HUES48 (cell line): ENCODE measurements around the gene MOB3B.

Source experiments
- H3K27ac ChIP-seq: one replicate; pipeline ENCODE4 v1.7.0; 2013; ENCODE audit warnings: low read depth, low read length, inconsistent platforms
- H3K27me3 ChIP-seq: 2 replicates; pipeline ENCODE4 v1.6.1; 2013; ENCODE audit warnings: mild to moderate bottlenecking, low read length; ENCODE audit not compliant: control insufficient read depth, insufficient read depth
- H3K36me3 ChIP-seq: 2 replicates; pipeline ENCODE4 v1.6.1; 2013; ENCODE audit warnings: low read length; ENCODE audit not compliant: control insufficient read depth, insufficient read depth
- H3K4me1 ChIP-seq: 2 replicates; pipeline ENCODE4 v1.6.1; 2013; ENCODE audit warnings: mild to moderate bottlenecking, low read length; ENCODE audit not compliant: control insufficient read depth, insufficient read depth
- H3K4me3 ChIP-seq: 2 replicates; pipeline ENCODE4 v1.5.1; 2013; ENCODE audit warnings: mild to moderate bottlenecking, low read depth, low read length
- H3K9ac ChIP-seq: 2 replicates; pipeline ENCODE4 v1.6.1; 2013; ENCODE audit warnings: mild to moderate bottlenecking, low read depth, low read length, moderate library complexity
- H3K9me3 ChIP-seq: 2 replicates; pipeline ENCODE4 v1.6.1; 2013; ENCODE audit warnings: low read length; ENCODE audit not compliant: control insufficient read depth, insufficient read depth

The MOB3B gene

GRCh38 chr9:27495480-27496134, 34.0 kb downstream of the MOB3B start:
- Histone ChIP-seq H3K4me3 (peak overlapping the region; percentile 4; the same call in 1 of the 2 replicates), H3K4me1 (peaks cover 50% of the 10 kb centered on the region), H3K9ac (no peak overlapping the region), H3K27me3 (no peaks in the 10 kb centered on the region), H3K27ac (peak overlapping the region; percentile 75), H3K9me3 (no peaks in the 10 kb centered on the region), H3K36me3 (no peaks in the 10 kb centered on the region)

DNA sequence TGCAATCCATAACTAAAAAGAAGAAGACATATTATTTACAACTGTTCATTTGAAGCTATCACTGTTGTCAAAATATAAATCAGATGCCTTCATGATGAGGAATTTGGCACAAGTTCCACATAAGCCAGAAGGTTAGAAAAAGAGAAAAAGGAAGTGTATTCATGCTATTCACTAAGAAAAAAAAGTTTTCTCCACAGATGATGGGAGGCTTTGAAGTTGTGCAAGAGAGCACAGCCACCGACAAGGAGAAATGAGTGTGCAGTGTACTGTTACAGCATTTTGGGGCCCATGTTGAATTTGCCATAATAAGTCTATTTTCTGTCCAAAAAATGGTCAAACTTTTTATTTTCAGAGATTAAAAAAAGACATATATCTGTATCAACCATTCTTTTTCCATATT, 38.5 kb downstream of the MOB3B start:
- Histone ChIP-seq H3K4me1 (peaks cover 37% of the 10 kb centered on the region), H3K4me3 (no peak overlapping the region), H3K36me3 (no peaks in the 10 kb centered on the region), H3K9me3 (no peaks in the 10 kb centered on the region), H3K27ac (no peak overlapping the region), H3K27me3 (no peaks in the 10 kb centered on the region), H3K9ac (no peak overlapping the region)

- Histone ChIP-seq H3K4me1 (peaks cover 30% of the 10 kb centered on the region), H3K36me3 (no peaks in the 10 kb centered on the region), H3K9me3 (no peaks in the 10 kb centered on the region), H3K27me3 (no peaks in the 10 kb centered on the region), H3K9ac (no peak overlapping the region), H3K27ac (peak overlapping the region; percentile 67), H3K4me3 (no peak overlapping the region)
Measured at GRCh38 chr9:27489087-27489876, 40.3 kb downstream of the MOB3B start.

DNA sequence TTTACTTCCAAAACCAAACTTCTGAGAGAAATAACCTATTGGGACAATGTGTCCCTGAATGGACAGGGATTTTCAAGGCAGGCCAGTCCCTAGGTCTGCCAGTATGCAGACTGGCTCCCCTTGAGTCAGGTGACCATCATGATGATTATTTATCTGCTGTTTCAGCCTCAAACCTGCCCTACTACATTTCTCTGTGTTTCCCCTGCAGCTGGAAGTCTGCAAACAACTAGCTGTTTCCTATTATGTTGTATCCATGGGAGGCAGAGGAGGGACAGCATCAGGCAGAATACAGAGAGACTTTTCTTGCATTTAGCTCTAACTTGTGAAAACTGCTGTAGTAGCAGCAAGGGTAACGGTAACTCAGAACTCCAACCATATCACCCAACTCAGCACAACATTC, 41.7 kb downstream of the MOB3B start:
- Histone ChIP-seq H3K27me3 (no peaks in the 10 kb centered on the region), H3K36me3 (no peaks in the 10 kb centered on the region), H3K9me3 (no peaks in the 10 kb centered on the region), H3K27ac (peak overlapping the region; percentile 67), H3K4me1 (peaks cover 30% of the 10 kb centered on the region), H3K9ac (no peak overlapping the region), H3K4me3 (no peak overlapping the region)

- Histone ChIP-seq H3K9ac (no peak overlapping the region), H3K4me3 (no peak overlapping the region), H3K4me1 (peaks cover 30% of the 10 kb centered on the region), H3K27ac (peak overlapping the region; percentile 67), H3K36me3 (no peaks in the 10 kb centered on the region), H3K27me3 (no peaks in the 10 kb centered on the region), H3K9me3 (no peaks in the 10 kb centered on the region)
Measured at GRCh38 chr9:27487128-27487640, 42.4 kb downstream of the MOB3B start.

- Histone ChIP-seq H3K4me1 (peaks cover 27% of the 10 kb centered on the region), H3K27ac (no peak overlapping the region), H3K4me3 (no peak overlapping the region), H3K27me3 (no peaks in the 10 kb centered on the region), H3K9me3 (no peaks in the 10 kb centered on the region), H3K9ac (no peak overlapping the region), H3K36me3 (no peaks in the 10 kb centered on the region)
Measured at GRCh38 chr9:27485158-27485557, 44.5 kb downstream of the MOB3B start.

GRCh38 chr9:27483576-27483975, 46.0 kb downstream of the MOB3B start:
- Histone ChIP-seq H3K4me1 (peaks cover 12% of the 10 kb centered on the region), H3K4me3 (no peak overlapping the region), H3K27ac (no peak overlapping the region), H3K9me3 (peaks cover 12% of the 10 kb centered on the region; the same call in 1 of the 2 replicates), H3K27me3 (no peaks in the 10 kb centered on the region), H3K36me3 (no peaks in the 10 kb centered on the region), H3K9ac (no peak overlapping the region)

GRCh38 chr9:27482709-27483108, 46.9 kb downstream of the MOB3B start:
- no peaks in the 10 kb centered on the region for H3K27me3 ChIP-seq
- H3K4me3 ChIP-seq = no peak overlapping the region
- H3K4me1 ChIP-seq = peaks cover 6% of the 10 kb centered on the region; the same call in 1 of the 2 replicates
- peaks cover 17% of the 10 kb centered on the region; the same call in 1 of the 2 replicates for H3K9me3 ChIP-seq
- H3K9ac ChIP-seq = no peak overlapping the region
- no peaks in the 10 kb centered on the region for H3K36me3 ChIP-seq
- no peak overlapping the region for H3K27ac ChIP-seq

DNA sequence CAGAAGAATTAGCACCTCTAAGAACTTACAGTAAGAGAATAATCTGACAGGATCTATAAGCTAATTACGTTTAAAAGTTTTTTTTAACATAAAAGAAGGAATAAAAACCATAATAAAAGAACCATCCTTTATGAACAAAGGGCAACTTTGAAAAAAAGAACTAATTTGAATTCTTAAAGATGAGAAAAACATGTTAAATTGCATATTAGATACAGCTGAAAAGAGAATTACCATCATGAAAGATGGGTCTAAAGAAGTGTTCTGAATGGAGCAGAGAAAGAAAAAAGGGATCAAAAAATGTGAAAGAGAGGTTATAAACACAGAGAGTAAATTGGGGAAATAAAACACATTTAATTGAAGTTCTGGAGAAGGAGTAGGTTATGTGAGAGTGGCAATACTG, 51.3 kb downstream of the MOB3B start:
- peaks cover 17% of the 10 kb centered on the region; the same call in 1 of the 2 replicates for H3K9me3 ChIP-seq
- H3K4me3 ChIP-seq = no peak overlapping the region
- no peaks in the 10 kb centered on the region for H3K36me3 ChIP-seq
- peaks cover 10% of the 10 kb centered on the region; the same call in 1 of the 2 replicates for H3K4me1 ChIP-seq
- H3K27ac ChIP-seq = no peak overlapping the region
- no peaks in the 10 kb centered on the region for H3K27me3 ChIP-seq
- H3K9ac ChIP-seq = no peak overlapping the region

DNA sequence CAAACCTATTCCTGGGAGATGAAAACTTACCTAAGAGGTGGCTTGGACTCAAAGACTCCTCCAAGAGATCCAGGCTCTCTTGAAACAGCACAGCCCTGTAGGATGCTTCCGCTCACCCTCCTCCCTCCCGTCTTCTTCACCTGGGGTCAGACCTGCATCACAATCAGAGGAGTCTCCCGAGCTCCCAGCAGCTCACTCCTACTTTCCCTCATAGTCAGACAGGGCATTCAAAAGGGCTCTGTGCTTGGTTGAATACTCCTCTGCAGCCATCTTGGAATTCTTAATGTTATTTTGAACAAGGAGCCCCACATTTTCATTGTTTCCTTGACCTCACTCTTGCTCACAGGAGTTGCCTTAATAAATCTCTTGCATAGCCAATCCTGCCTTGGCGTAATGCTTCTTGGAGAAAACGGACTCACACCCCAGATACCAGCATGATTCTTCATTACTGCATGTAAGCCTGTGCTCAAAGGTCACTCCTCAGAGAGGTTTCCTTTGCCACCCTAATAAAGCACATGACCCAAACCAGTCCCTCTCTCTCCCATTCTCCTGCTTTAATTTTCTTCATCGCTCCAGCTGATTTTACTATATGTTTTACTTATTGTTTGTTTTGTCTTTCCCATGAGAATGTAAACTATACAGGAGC, 52.6 kb downstream of the MOB3B start:
- H3K4me3 ChIP-seq = no peak overlapping the region
- H3K9me3 ChIP-seq = peaks cover 17% of the 10 kb centered on the region; the same call in 1 of the 2 replicates
- H3K4me1 ChIP-seq = peaks cover 10% of the 10 kb centered on the region; the same call in 1 of the 2 replicates
- no peak overlapping the region for H3K9ac ChIP-seq
- H3K27ac ChIP-seq = no peak overlapping the region
- H3K36me3 ChIP-seq = no peaks in the 10 kb centered on the region
- no peaks in the 10 kb centered on the region for H3K27me3 ChIP-seq
